Epithelial cell of proximal tubule (primary cell): Measurements from ENCODE around the gene FARP1. TPM values are rescaled to one million over a fixed set of nuclear protein-coding genes. Genes with fewer than 3 reads are reported as not detected.

Experiments
- DNase-seq: peaks from one replicate; pipeline ENCODE4 v3.0.0-alpha.2; 2011; ENCODE audit warnings: low read depth
- H3K4me3 ChIP-seq: 2 replicates; pipeline ENCODE4 v1.5.1; 2011; ENCODE audit warnings: low read depth, mild to moderate bottlenecking, low read length
- total RNA-seq: library from RNA; depleted of rRNA; stranded (reverse); fragments of >200 nt; gene quantifications from 2 replicates; pipeline ENCODE4 v1.2.3, GENCODE V29; 2015
- TF ChIP-seq, protein P1 (sequence below): conservative IDR thresholded peaks from 2 replicates; pipeline ENCODE4 v1.5.1; 2012; ENCODE audit warnings: low read depth, mild to moderate bottlenecking, low read length

FARP1 gene
- total RNA-seq, 1 donor from 2014 or later: 97.0 TPM

DNA sequence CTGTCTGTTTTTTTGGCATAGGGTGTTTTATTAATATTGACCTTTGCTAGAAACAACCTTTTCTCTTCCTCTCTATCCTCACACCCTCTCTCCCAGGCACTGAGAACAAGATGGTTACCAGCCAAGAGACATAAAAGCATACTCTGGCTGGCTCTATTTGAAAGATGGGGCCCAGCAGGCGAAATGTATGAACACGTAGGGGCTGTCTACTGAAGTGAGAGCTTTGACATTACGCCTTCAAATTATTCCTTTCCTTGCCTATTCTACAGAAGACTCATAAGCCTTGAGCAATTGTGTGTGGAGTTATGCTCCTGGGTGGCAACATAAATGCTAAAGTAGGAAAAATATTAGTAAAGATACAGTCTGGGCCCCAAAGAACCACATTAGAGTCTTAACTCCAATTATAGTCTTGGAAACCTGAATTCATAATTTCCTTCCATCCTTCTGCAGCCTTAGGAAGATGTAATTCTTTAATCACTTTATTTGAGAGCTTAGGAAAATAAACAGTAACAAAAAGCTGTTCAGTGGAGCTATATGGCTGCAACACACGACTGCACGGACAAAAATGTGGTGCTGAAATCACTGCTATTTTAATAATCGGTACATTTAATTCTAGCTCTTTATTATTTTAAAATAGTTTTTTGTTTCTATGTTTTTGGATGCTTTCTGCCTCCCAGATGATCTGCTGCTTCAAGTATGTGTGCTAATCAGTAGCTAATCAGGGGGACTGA, 156.5 kb downstream of the FARP1 start:
- TF ChIP-seq, protein P1, sequence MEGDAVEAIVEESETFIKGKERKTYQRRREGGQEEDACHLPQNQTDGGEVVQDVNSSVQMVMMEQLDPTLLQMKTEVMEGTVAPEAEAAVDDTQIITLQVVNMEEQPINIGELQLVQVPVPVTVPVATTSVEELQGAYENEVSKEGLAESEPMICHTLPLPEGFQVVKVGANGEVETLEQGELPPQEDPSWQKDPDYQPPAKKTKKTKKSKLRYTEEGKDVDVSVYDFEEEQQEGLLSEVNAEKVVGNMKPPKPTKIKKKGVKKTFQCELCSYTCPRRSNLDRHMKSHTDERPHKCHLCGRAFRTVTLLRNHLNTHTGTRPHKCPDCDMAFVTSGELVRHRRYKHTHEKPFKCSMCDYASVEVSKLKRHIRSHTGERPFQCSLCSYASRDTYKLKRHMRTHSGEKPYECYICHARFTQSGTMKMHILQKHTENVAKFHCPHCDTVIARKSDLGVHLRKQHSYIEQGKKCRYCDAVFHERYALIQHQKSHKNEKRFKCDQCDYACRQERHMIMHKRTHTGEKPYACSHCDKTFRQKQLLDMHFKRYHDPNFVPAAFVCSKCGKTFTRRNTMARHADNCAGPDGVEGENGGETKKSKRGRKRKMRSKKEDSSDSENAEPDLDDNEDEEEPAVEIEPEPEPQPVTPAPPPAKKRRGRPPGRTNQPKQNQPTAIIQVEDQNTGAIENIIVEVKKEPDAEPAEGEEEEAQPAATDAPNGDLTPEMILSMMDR: no peak
- H3K4me3 ChIP-seq: no peak overlapping the region
- DNase-seq: no peak

DNA sequence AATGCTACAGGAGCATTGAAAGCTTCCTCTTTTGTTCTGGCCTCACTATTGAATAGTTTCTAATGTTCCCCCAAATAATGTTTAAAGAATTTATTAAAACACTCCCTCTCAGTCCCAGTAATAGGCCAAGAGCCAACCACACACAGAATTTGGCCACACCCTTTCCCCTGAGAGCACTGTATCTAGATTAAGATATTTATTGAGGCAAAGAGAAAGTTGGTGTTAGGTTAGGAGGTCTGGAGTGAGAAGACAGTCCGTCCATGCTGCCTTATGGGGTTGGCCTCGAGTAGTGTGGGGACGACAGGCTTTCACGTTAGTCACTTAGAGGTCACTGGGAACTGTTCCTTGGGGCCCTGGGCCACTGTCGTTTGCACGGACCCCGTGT, 157.1 kb downstream of the FARP1 start:
- DNase-seq: no peak
- H3K4me3 ChIP-seq: no peak overlapping the region
- TF ChIP-seq, protein P1: no peak

DNA sequence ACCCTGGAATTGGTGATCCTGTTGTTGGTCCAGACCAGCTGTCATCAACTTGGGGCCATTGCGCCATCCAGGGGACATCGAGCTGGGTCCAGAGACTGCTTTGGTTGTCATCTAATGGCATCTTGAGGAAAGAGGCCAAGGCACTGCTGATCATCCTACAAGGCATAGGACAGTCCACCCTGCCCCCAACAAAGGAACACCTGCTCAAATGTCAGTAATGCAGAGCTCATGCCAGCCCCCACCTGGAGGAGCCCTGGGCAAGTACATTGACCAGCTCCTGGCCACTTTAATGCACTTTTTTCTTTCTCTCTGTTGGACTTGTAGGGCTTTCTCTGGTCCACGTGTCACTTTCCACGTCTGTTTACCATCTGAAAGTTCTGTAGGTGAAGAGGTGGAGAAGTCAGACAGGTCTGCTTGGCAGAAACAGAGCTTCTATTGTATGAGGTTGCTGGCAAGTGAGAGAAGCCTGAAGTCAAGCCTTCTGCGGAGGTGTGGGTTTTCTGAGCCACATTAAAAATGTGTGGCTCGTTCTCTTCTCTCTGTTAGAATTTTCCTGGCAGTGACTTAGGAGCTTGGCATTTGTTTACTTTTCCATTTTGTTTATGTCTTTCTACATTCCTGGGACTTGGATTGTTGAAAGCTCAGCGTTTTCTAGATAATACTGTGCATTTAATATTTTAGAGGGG, 158.2 kb downstream of the FARP1 start:
- DNase-seq: no peak
- TF ChIP-seq, protein P1: no peak
- H3K4me3 ChIP-seq: no peak overlapping the region

DNA sequence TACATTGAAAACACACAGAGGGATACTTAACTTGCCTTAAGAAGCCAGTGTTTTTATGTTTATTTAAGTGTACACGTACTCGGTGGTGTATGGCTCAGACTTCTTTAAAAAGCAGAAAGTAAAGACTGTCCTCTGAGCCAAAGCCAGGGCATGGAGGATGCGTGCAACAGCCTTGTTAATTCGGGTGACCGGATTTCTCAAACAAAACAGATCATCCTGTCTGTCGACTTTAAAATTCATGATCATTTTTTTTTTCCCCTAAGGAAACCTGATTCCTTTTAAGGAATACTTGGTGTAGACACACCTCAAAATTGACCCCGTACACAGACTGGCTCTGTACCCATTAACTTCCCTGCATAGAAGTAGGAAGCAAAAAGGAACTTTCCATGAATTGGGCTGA, 158.8 kb downstream of the FARP1 start:
- no peak overlapping the region for H3K4me3 ChIP-seq
- DNase-seq: no peak
- TF ChIP-seq, protein P1: no peak

- no peak for DNase-seq
- TF ChIP-seq, protein P1: no peak
- no peak overlapping the region for H3K4me3 ChIP-seq
Observed at GRCh38 chr13:98303858-98304257, 161.0 kb downstream of the FARP1 start.

DNA sequence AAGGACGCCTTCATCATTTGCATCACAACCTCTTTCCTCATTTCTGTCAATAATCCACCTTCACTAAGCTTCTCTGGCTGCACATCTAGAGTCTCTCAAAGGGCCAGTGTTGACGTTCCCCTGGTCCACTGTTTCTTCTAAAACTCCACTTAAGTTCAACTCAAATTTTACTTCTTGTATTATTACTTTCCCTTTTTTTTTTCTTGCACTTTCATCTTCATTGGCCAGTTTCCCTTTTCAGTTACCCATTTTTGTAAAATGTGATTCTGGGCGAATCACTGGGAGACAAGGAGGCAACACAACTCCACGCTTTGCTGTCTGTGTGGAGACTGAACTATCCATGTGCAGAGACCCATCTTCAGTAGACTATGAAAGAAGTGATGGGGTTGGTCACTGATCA, 162.8 kb downstream of the FARP1 start:
- TF ChIP-seq, protein P1: no peak
- no peak for DNase-seq

More for the DNA sequence above, 162.8 kb downstream of the FARP1 start:
- no peak overlapping the region for H3K4me3 ChIP-seq
